ENCODE measurements around the gene ADAM12.

Gene ADAM12

DNA sequence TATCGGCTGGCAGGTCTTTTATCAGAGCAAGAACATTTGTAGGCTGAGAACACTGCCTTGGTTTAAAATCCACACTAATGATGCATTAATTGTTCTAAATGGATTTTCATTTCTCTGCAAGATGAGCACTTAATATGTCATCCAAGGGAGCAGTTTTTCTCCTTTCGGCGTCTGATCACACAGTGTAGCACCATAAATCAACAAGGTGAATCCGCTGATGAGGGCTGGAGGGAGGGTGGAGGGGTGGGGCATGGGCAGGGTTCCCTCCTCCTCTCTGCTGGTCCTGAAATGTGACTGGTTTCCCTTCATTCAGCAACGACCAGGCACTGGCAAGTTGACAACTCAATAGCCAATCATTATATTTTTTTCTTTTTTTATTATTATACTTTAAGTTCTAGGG is 45.6 kb downstream of the ADAM12 start:
- Mint-ChIP-seq H3K4me3 (no peak overlapping the region), H3K27me3 (ENCODE audit: low read depth) (no peaks in the 10 kb centered on the region), H3K36me3 (ENCODE audit: low read depth) (peaks cover 5% of the 10 kb centered on the region), H3K4me1 (no peaks in the 10 kb centered on the region), H3K27ac (no peak overlapping the region), H3K9me3 (peaks cover 25% of the 10 kb centered on the region)
- TF ChIP-seq, protein P1, sequence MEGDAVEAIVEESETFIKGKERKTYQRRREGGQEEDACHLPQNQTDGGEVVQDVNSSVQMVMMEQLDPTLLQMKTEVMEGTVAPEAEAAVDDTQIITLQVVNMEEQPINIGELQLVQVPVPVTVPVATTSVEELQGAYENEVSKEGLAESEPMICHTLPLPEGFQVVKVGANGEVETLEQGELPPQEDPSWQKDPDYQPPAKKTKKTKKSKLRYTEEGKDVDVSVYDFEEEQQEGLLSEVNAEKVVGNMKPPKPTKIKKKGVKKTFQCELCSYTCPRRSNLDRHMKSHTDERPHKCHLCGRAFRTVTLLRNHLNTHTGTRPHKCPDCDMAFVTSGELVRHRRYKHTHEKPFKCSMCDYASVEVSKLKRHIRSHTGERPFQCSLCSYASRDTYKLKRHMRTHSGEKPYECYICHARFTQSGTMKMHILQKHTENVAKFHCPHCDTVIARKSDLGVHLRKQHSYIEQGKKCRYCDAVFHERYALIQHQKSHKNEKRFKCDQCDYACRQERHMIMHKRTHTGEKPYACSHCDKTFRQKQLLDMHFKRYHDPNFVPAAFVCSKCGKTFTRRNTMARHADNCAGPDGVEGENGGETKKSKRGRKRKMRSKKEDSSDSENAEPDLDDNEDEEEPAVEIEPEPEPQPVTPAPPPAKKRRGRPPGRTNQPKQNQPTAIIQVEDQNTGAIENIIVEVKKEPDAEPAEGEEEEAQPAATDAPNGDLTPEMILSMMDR (IDR thresholded peaks at IDR 0.05; ENCODE audit: unreplicated experiment in 3 of 3): no peak

DNA sequence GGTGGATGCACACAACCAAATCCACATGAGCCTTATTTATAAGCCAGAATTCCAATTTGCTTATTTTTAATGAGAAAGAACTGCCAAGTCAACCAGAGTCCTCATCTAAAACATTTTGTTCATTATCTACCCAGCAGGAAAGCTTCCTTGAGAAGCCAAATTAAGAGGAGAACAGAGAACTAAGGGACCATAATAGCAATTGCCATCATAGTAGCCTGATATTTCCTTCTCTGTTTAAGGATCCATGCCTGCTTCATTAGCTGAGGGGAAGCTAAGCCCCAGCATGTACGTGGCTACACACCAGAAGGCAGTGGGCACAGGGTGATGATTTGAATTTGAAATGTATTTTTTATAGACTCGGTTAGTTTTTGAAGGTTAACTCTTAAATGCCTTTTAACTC is 46.8 kb downstream of the ADAM12 start:
- H3K36me3 Mint-ChIP-seq (ENCODE audit: low read depth): peaks cover 5% of the 10 kb centered on the region
- H3K4me1 Mint-ChIP-seq: no peaks in the 10 kb centered on the region
- no peak overlapping the region for H3K27ac Mint-ChIP-seq
- no peak overlapping the region for H3K4me3 Mint-ChIP-seq
- H3K9me3 Mint-ChIP-seq: peaks cover 21% of the 10 kb centered on the region
- TF ChIP-seq, protein P1 (IDR thresholded peaks at IDR 0.05; ENCODE audit: unreplicated experiment in 3 of 3): no peak
- no peaks in the 10 kb centered on the region for H3K27me3 Mint-ChIP-seq (ENCODE audit: low read depth)

DNA sequence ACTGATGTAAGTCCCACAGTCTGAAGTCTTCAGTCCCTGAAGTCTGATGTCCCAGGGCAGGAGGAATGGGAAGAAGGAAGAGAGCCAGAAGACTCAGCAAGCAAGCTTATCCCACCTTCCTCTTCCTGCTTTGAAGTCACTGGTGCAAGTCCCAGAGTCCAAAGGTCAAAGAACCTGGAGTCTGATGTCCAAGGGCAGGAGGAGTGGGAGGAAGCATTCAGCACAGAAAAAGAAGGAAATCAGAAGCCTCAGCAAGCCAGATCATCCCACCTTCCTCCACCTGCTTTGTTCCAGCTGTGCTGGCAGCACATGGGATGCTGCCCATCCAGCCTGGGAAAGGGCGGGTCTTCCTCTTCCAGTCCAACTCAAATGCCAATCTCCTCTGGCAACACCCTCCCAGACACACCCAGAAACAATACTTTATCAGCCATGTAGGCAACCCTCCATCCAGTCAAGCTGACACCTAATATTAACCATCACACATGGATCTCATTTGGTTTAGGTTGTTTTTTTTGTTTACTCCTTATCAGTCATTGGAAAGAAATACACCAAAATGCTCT is 50.9 kb downstream of the ADAM12 start:
- H3K27ac Mint-ChIP-seq: no peak overlapping the region
- H3K36me3 Mint-ChIP-seq (ENCODE audit: low read depth): no peaks in the 10 kb centered on the region
- H3K4me3 Mint-ChIP-seq: no peak overlapping the region
- H3K27me3 Mint-ChIP-seq (ENCODE audit: low read depth): peaks cover 4% of the 10 kb centered on the region
- TF ChIP-seq, protein P1 (IDR thresholded peaks at IDR 0.05; ENCODE audit: unreplicated experiment in 3 of 3): no peak
- peaks cover 29% of the 10 kb centered on the region for H3K4me1 Mint-ChIP-seq
- H3K9me3 Mint-ChIP-seq: peaks cover 2% of the 10 kb centered on the region

DNA sequence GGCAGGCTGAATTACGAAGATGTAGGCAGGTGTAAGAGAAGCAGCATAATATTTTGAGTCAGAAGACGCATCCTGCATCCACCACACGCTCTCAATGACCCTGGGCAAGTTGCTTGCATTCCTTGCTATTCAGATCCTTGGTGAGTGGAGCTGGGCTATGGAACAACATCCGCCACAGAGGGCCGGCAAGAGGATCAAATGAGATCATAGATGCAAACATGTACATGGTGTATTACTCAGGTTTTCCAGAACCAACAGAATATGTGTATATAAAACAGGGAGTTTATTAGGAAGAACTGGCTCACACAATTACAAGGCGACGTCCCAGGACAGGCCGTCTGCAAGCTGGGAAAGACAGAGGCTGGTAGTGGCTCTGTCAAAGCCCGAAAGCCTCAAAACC is 51.5 kb downstream of the ADAM12 start:
- no peaks in the 10 kb centered on the region for H3K36me3 Mint-ChIP-seq (ENCODE audit: low read depth)
- peaks cover 1% of the 10 kb centered on the region for H3K9me3 Mint-ChIP-seq
- peaks cover 29% of the 10 kb centered on the region for H3K4me1 Mint-ChIP-seq
- H3K27ac Mint-ChIP-seq: no peak overlapping the region
- H3K27me3 Mint-ChIP-seq (ENCODE audit: low read depth): peaks cover 4% of the 10 kb centered on the region
- H3K4me3 Mint-ChIP-seq: no peak overlapping the region
- TF ChIP-seq, protein P1 (IDR thresholded peaks at IDR 0.05; ENCODE audit: unreplicated experiment in 3 of 3): no peak

DNA sequence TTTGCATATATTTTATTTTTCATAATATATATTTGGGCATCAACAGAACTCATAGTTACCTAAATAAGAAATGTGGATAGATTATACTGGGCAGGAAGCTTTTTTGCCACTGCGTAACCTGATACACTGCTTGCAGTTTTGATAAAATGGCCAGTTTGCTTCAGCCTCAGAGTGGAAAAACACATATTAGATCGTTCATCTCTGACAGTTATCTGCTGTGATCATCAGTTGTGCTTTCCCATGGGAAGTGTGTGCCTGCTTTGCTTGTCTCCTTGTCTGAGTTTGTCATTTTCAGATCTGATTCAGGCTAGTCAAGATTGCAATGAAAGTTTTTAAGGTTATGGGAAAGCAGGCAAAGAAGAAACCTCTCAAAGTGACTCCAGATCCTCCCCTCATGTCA is 54.0 kb downstream of the ADAM12 start:
- peaks cover 4% of the 10 kb centered on the region for H3K27me3 Mint-ChIP-seq (ENCODE audit: low read depth)
- H3K9me3 Mint-ChIP-seq: no peaks in the 10 kb centered on the region

DNA sequence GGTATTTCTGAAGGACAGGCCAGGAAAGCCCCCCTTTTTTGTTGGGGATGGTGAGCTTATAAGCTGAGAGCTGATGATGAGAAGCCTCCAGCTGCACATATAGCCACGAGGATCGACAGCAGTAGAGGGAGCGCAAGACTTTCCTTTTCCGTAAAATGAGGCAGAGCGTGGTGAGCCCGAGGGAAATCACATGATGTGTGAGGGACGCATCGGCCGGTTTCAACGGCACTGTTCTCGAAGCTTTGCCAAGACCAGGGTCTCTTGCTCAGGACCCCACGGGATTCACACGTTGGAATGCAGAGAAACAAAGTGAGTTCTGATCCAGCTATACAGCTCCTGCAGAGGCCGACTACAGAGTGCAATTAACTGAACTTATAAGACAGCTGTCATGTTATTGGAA is 55.7 kb downstream of the ADAM12 start:
- Mint-ChIP-seq H3K27ac (no peak overlapping the region), H3K27me3 (ENCODE audit: low read depth) (peaks cover 4% of the 10 kb centered on the region), H3K36me3 (ENCODE audit: low read depth) (no peaks in the 10 kb centered on the region), H3K9me3 (no peaks in the 10 kb centered on the region), H3K4me3 (no peak overlapping the region), H3K4me1 (peaks cover 50% of the 10 kb centered on the region)
- TF ChIP-seq, protein P1 (IDR thresholded peaks at IDR 0.05; ENCODE audit: unreplicated experiment in 3 of 3): no peak

More for the DNA sequence above, 54.0 kb downstream of the ADAM12 start:
- peaks cover 45% of the 10 kb centered on the region for H3K4me1 Mint-ChIP-seq
- no peak overlapping the region for H3K27ac Mint-ChIP-seq
- TF ChIP-seq, protein P1 (IDR thresholded peaks at IDR 0.05; ENCODE audit: unreplicated experiment in 3 of 3): no peak
- no peaks in the 10 kb centered on the region for H3K36me3 Mint-ChIP-seq (ENCODE audit: low read depth)
- no peak overlapping the region for H3K4me3 Mint-ChIP-seq

Data from nephron (organoid).